GM12892 (cell line): ENCODE results near the gene PELO.

Experiments used
- POLR2A ChIP-seq: IDR thresholded peaks from 2 replicates; pipeline ENCODE4 v1.6.1; 2011; ENCODE audit warnings: low read depth, low read length, control low read depth
- POLR2AphosphoS5 ChIP-seq: IDR thresholded peaks from 2 replicates; pipeline ENCODE4 v1.6.1; 2011; ENCODE audit warnings: low read depth, low read length, control low read depth
- TAF1 ChIP-seq: IDR thresholded peaks from 2 replicates; pipeline ENCODE4 v1.6.1; 2011; ENCODE audit warnings: low read depth, mild to moderate bottlenecking, control low read depth, low read length, borderline replicate concordance

DNA sequence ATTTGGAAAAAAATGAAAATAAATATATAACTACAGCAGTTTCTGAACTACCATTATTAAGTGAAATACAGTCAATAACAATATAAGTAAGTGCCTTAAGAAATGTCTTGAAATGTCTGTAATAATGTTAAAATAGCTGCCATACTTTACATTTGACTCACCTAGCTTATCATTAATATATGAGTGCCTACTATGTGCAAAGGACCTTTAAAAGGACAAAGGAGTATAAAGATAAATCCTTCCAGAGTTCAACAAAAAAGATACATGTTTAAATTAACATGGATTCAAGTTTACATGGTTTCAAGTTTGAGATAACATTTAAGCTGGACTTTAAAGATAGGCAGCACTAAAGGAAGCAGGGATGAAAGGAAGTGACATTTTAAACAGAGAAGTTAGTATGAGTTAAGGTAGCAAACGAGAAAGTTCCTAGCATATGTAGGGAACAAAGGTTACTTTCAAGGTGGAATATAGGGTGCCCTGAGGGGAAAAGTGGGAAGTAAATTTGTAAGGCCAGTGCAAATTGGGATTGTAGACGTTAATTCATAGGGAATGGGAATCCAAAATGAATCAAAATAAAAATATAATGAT lies 8.9 kb downstream of the PELO start:
- TF ChIP-seq POLR2A, result no peak
- no peak for TF ChIP-seq POLR2AphosphoS5
- no peak for TF ChIP-seq TAF1
